GM21390 (cell line): ENCODE results near the gene TRIM6.
A peak's percentile ranks its signal among the peaks of the same experiment; 100 is the strongest.
"Not testable (repeated sequence)": the region's sequence is repeated elsewhere in the genome, so short reads cannot be mapped to it uniquely, and the experiment has no call there.

Source experiments
- ATAC-seq: cut with Tn5 transposase; IDR thresholded peaks from one replicate; pipeline ENCODE4 v1.9.1; 2021; ENCODE audit not compliant: unreplicated experiment

Gene TRIM6

GRCh38 chr11:5602791-5603190, 6.4 kb downstream of the TRIM6 start:
- ATAC-seq = not testable (repeated sequence)

- no peak for ATAC-seq
These were observed 6.9 kb downstream of the TRIM6 start for GRCh38 chr11:5603326-5603725.

- ATAC-seq = no peak
These were observed 8.5 kb downstream of the TRIM6 start for GRCh38 chr11:5604896-5605295.

GRCh38 chr11:5605849-5606248, 9.4 kb downstream of the TRIM6 start:
- no peak for ATAC-seq

- no peak for ATAC-seq
These were observed 12.4 kb downstream of the TRIM6 start for GRCh38 chr11:5608808-5609207.

GRCh38 chr11:5610446-5610845, 14.0 kb downstream of the TRIM6 start:
- no peak for ATAC-seq

GRCh38 chr11:5611627-5612026, 15.2 kb downstream of the TRIM6 start:
- ATAC-seq = no peak

GRCh38 chr11:5618807-5619206, 22.4 kb downstream of the TRIM6 start:
- ATAC-seq = no peak

GRCh38 chr11:5620651-5621521, 24.4 kb downstream of the TRIM6 start:
- ATAC-seq = no peak

- no peak for ATAC-seq
These were observed 25.1 kb downstream of the TRIM6 start for GRCh38 chr11:5621580-5621979.

GRCh38 chr11:5622802-5623201, 26.4 kb downstream of the TRIM6 start:
- no peak for ATAC-seq

- peak; percentile 98 for ATAC-seq
These were observed 28.2 kb downstream of the TRIM6 start, which contains the start of gene TRIM34 for GRCh38 chr11:5624489-5625279. TRIM34 (plus strand) TSS chr11:5625001; CDS start chr11:5632332, 7,331 bp downstream.

- no peak for ATAC-seq
These were observed 28.8 kb downstream of the TRIM6 start for GRCh38 chr11:5625281-5625680.

GRCh38 chr11:5626196-5626595, 29.8 kb downstream of the TRIM6 start:
- ATAC-seq = no peak

- peak; percentile 17 for ATAC-seq
These were observed 35.0 kb downstream of the TRIM6 start for GRCh38 chr11:5631417-5631816.

GRCh38 chr11:5631969-5632635, 35.7 kb downstream of the TRIM6 start:
- ATAC-seq = peak; percentile 98

GRCh38 chr11:5639953-5640352, 43.5 kb downstream of the TRIM6 start:
- ATAC-seq = no peak

GRCh38 chr11:5643585-5643984, 47.1 kb downstream of the TRIM6 start:
- no peak for ATAC-seq

- no peak for ATAC-seq
These were observed 49.7 kb downstream of the TRIM6 start for GRCh38 chr11:5646139-5646538.

- ATAC-seq = no peak
These were observed 59.0 kb downstream of the TRIM6 start for GRCh38 chr11:5655474-5655873.

GRCh38 chr11:5656956-5657355, 60.5 kb downstream of the TRIM6 start:
- ATAC-seq = not testable (repeated sequence)
